ENCODE measurements around the gene ADARB2. TPM values are rescaled to one million over a fixed set of nuclear protein-coding genes. Genes with fewer than 3 reads are reported as not detected.

Gene ADARB2
- total RNA-seq, 2 donors from 2014 or later, result 8.0 to 12.2 TPM

- Histone ChIP-seq H3K4me1 (no peaks in the 10 kb centered on the region), H3K4me3 (no peak overlapping the region), H3K36me3 (replicated peaks in 1 of 2; ENCODE audit: insufficient read depth in 1 of 2, low read depth in 2 of 2) (no peaks in the 10 kb centered on the region), H3K27me3 (no peaks in the 10 kb centered on the region), H3K9me3 (no peaks in the 10 kb centered on the region), H3K27ac (no peak overlapping the region)
- WGBS, 2 donors, result 51 to 55% methylated on average over 11 to 13 of the region's 13 CpGs
- ATAC-seq, result no peak
- no peak for DNase-seq
- intact Hi-C loops (cut with DNase I), result no loop called here
- TF ChIP-seq POLR2A (IDR thresholded peaks at IDR 0.05) (no peak), CTCF (IDR thresholded peaks at IDR 0.05) (no peak)
Observed at GRCh38 chr10:1679821-1680650, 57.3 kb downstream of the ADARB2 start.

- no peaks in the 10 kb centered on the region for H3K4me1 ChIP-seq
- H3K4me3 ChIP-seq, result no peak overlapping the region
- no peaks in the 10 kb centered on the region for H3K36me3 ChIP-seq (replicated peaks in 1 of 2; ENCODE audit: insufficient read depth in 1 of 2, low read depth in 2 of 2)
- no peaks in the 10 kb centered on the region for H3K27me3 ChIP-seq
- DNase-seq, result no peak
- H3K9me3 ChIP-seq, result no peaks in the 10 kb centered on the region
- no peak for TF ChIP-seq CTCF (IDR thresholded peaks at IDR 0.05)
- no peak for TF ChIP-seq POLR2A (IDR thresholded peaks at IDR 0.05)
- intact Hi-C loops (cut with DNase I), result no loop called here
- H3K27ac ChIP-seq, result no peak overlapping the region
- ATAC-seq, result no peak
- 57 to 69% methylated on average over 5 to 15 of the region's 15 CpGs for WGBS, 2 donors
Observed at GRCh38 chr10:1678084-1678483, 59.2 kb downstream of the ADARB2 start.

GRCh38 chr10:1677307-1677939, 59.9 kb downstream of the ADARB2 start:
- Histone ChIP-seq H3K4me3 (no peak overlapping the region), H3K27me3 (no peaks in the 10 kb centered on the region), H3K27ac (no peak overlapping the region), H3K9me3 (no peaks in the 10 kb centered on the region), H3K4me1 (no peaks in the 10 kb centered on the region), H3K36me3 (replicated peaks in 1 of 2; ENCODE audit: insufficient read depth in 1 of 2, low read depth in 2 of 2) (no peaks in the 10 kb centered on the region)
- intact Hi-C loops (cut with DNase I), result no loop called here
- DNase-seq (no peak), ATAC-seq (no peak)
- 58 to 61% methylated on average over 6 of the region's 6 CpGs for WGBS, 2 donors
- TF ChIP-seq CTCF (IDR thresholded peaks at IDR 0.05) (no peak), POLR2A (IDR thresholded peaks at IDR 0.05) (no peak)

- ATAC-seq (no peak), DNase-seq (no peak)
- H3K4me3 ChIP-seq, result no peak overlapping the region
- WGBS, 2 donors, result 77 to 82% methylated on average over 11 of the region's 11 CpGs
- TF ChIP-seq POLR2A (IDR thresholded peaks at IDR 0.05) (no peak), CTCF (IDR thresholded peaks at IDR 0.05) (no peak)
- no peaks in the 10 kb centered on the region for H3K9me3 ChIP-seq
- H3K36me3 ChIP-seq (replicated peaks in 1 of 2; ENCODE audit: insufficient read depth in 1 of 2, low read depth in 2 of 2), result no peaks in the 10 kb centered on the region
- H3K27ac ChIP-seq, result no peak overlapping the region
- H3K4me1 ChIP-seq, result no peaks in the 10 kb centered on the region
- H3K27me3 ChIP-seq, result no peaks in the 10 kb centered on the region
- intact Hi-C loops (cut with DNase I), result no loop called here
Observed at GRCh38 chr10:1674501-1674900, 62.8 kb downstream of the ADARB2 start.
